ENCODE results near the gene RPL12.

RPL12 gene

DNA sequence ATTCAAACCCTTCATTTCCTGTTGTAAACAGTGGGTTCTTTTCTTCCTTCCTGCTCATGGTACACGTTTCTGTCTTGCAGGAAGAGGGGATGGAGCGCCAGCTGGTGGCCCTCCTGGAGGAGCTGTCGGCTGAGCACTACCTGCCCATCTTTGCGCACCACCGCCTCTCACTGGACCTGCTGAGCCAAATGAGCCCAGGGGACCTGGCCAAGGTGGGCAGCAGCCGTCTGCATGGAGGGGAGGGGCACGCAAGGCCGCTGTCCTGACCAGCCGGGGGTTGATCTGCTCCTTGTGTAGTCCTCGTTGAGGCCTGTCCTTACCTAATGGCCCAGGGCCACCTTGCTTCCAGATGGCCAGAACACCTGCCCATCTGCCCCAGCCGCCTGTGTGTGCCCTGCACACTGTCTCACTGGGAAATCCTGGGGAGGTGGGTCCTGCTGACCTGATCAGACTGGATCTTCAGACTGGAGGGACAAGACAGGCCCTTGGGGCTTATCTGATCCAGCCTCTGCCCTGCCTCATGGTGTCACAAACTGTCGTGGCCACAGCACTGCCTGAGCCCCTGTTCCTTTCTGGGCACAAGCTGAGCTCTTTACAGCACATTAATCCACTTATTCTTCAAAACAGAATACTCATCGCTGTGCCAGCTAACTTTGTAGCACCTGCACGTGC lies 44.8 kb upstream of the RPL12 start:
- CTCF ChIA-PET: interaction anchor here (1.1 kb wide), 1 partner anchor 15 kb away, joined by 3 read pairs; no protein-coding TSS in a partner anchor
- WGBS (ENCODE audit: insufficient coverage): 91% methylated on average over 14 of the region's 14 CpGs
- no peak overlapping the region for H3K4me3 ChIP-seq (ENCODE audit: control insufficient read depth in 1 of 7, extremely low read depth in 1 of 7, insufficient read depth in 4 of 7, low read depth in 2 of 7, low read length in 6 of 7)
- H3K27ac ChIP-seq (ENCODE audit: insufficient read depth in 1 of 2, low read depth in 1 of 2, low read length in 2 of 2, poor library complexity in 1 of 2, severe bottlenecking in 2 of 2): no peak overlapping the region
- no peaks in the 10 kb centered on the region for H3K27me3 ChIP-seq (replicated peaks in 2 of 5; ENCODE audit: control insufficient read depth in 4 of 5, insufficient read depth in 5 of 5, low read length in 4 of 5)
- DNase-seq: no peak
- H3K9me3 ChIP-seq (ENCODE audit: control extremely low read depth in 1 of 5, control insufficient read depth in 4 of 5, insufficient read depth in 2 of 5, low read depth in 1 of 5, low read length in 4 of 5): no peaks in the 10 kb centered on the region
- POLR2A ChIA-PET: no interaction called here
- no peaks in the 10 kb centered on the region for H3K4me1 ChIP-seq (ENCODE audit: control extremely low read depth in 1 of 4, control insufficient read depth in 4 of 4, insufficient read depth in 4 of 4, low read length in 3 of 4)
- H3K36me3 ChIP-seq (ENCODE audit: control insufficient read depth in 4 of 4, insufficient read depth in 4 of 4, low read length in 3 of 4): peaks cover 0 to 63% (median 46%) of the 10 kb centered on the region in 4 experiments

DNA sequence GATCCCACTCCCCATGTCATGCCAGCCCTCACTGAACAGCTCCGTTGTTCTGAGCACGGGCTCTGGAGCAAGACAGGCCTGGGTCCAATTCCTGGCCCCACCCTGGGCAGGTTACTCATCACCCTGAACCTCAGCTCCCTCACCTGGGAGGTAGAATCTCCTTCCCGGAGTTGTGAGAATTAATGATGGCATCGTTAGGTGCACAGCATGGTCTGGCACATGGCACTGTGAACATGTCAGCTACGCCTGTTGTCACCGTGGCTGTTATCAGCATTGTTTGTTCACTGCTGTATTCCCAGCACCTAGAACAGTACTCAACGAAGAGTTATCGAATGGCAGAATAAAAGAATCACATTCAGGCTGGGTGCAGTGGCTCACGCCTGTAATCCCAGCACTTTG lies 43.1 kb upstream of the RPL12 start:
- Histone ChIP-seq H3K4me1 (ENCODE audit: control extremely low read depth in 1 of 4, control insufficient read depth in 4 of 4, insufficient read depth in 4 of 4, low read length in 3 of 4) (no peaks in the 10 kb centered on the region), H3K36me3 (ENCODE audit: control insufficient read depth in 4 of 4, insufficient read depth in 4 of 4, low read length in 3 of 4) (peaks cover 0 to 74% (median 52%) of the 10 kb centered on the region in 4 experiments), H3K4me3 (ENCODE audit: control insufficient read depth in 1 of 7, extremely low read depth in 1 of 7, insufficient read depth in 4 of 7, low read depth in 2 of 7, low read length in 6 of 7) (no peak overlapping the region), H3K9me3 (ENCODE audit: control extremely low read depth in 1 of 5, control insufficient read depth in 4 of 5, insufficient read depth in 2 of 5, low read depth in 1 of 5, low read length in 4 of 5) (no peaks in the 10 kb centered on the region), H3K27ac (ENCODE audit: insufficient read depth in 1 of 2, low read depth in 1 of 2, low read length in 2 of 2, poor library complexity in 1 of 2, severe bottlenecking in 2 of 2) (no peak overlapping the region), H3K27me3 (replicated peaks in 2 of 5; ENCODE audit: control insufficient read depth in 4 of 5, insufficient read depth in 5 of 5, low read length in 4 of 5) (no peaks in the 10 kb centered on the region)
- ChIA-PET POLR2A (no interaction called here), CTCF (interaction anchor here (1.0 to 1.6 kb wide), 3 partner anchors 14 to 427 kb away, joined by 3 read pairs; no protein-coding TSS in a partner anchor)
- DNase-seq: no peak
- 100% methylated on average over 9 of the region's 9 CpGs for WGBS (ENCODE audit: insufficient coverage)

DNA sequence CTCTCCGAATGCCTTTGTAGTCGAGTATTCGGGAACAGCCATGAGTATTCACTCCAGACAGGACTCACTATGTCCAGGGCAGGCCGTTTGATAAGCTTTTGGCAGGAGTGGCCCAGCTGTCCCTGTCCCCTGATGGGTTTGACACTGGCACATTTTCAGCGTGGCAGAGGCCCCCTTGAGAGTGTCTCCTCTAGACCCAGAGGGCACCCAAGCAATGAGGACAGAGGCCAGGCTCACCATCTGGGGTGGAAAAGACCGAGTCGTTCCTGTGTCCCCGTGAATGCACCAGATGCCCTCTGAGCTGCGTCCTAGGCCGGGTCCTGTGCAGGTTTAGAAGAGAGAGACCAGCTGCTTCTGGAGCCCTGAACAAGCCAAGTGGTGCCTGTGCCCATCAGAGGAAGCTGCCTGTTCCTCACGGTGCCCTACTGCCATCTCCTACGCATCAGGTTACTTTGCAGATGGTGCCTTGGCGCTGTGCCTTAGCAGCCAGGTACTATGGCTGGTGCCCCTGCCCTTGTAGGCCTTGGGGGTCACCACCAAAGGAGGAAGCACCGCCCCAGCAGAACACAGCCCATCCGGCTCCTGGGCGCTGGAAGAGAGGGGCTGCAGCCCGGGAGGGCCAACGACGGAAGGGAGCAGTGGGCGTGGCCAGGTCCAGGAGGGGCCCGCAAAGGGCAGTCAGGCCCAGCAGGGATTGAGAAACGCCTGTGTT lies 42.5 kb upstream of the RPL12 start:
- Histone ChIP-seq H3K9me3 (ENCODE audit: control extremely low read depth in 1 of 5, control insufficient read depth in 4 of 5, insufficient read depth in 2 of 5, low read depth in 1 of 5, low read length in 4 of 5) (no peaks in the 10 kb centered on the region), H3K4me3 (ENCODE audit: control insufficient read depth in 1 of 7, extremely low read depth in 1 of 7, insufficient read depth in 4 of 7, low read depth in 2 of 7, low read length in 6 of 7) (no peak overlapping the region), H3K27ac (ENCODE audit: insufficient read depth in 1 of 2, low read depth in 1 of 2, low read length in 2 of 2, poor library complexity in 1 of 2, severe bottlenecking in 2 of 2) (no peak overlapping the region), H3K36me3 (ENCODE audit: control insufficient read depth in 4 of 4, insufficient read depth in 4 of 4, low read length in 3 of 4) (peaks cover 0 to 79% (median 55%) of the 10 kb centered on the region in 4 experiments), H3K27me3 (replicated peaks in 2 of 5; ENCODE audit: control insufficient read depth in 4 of 5, insufficient read depth in 5 of 5, low read length in 4 of 5) (no peaks in the 10 kb centered on the region), H3K4me1 (ENCODE audit: control extremely low read depth in 1 of 4, control insufficient read depth in 4 of 4, insufficient read depth in 4 of 4, low read length in 3 of 4) (no peaks in the 10 kb centered on the region)
- DNase-seq: no peak
- POLR2A ChIA-PET: no interaction called here
- CTCF ChIA-PET: interaction anchor here (0.8 to 1.6 kb wide), 3 partner anchors 10 to 85 kb away, joined by 3 read pairs; no protein-coding TSS in a partner anchor
- 96% methylated on average over 22 of the region's 22 CpGs for WGBS (ENCODE audit: insufficient coverage)

DNA sequence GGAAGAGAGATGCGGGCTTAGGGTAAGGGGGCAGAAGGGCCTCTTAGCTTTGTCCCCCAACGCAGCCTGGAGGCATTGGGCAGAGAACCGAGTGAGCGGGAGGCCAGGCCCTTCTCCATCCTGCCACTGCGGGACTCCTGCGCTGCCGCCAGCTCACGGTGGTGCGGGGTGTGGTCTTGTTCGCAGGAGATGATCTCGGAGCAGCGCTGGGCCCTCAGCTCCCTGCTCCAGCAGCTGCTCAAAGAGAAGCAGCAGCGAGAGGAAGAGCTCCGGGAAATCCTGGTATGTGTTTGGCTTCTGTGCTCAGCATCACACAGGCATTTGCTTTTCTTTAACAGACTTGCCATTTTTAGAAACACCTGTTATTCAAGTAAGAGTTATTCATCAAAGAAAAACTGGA lies 41.4 kb upstream of the RPL12 start:
- no peak for DNase-seq
- Histone ChIP-seq H3K9me3 (ENCODE audit: control extremely low read depth in 1 of 5, control insufficient read depth in 4 of 5, insufficient read depth in 2 of 5, low read depth in 1 of 5, low read length in 4 of 5) (no peaks in the 10 kb centered on the region), H3K27ac (ENCODE audit: insufficient read depth in 1 of 2, low read depth in 1 of 2, low read length in 2 of 2, poor library complexity in 1 of 2, severe bottlenecking in 2 of 2) (no peak overlapping the region), H3K27me3 (replicated peaks in 2 of 5; ENCODE audit: control insufficient read depth in 4 of 5, insufficient read depth in 5 of 5, low read length in 4 of 5) (no peaks in the 10 kb centered on the region), H3K4me1 (ENCODE audit: control extremely low read depth in 1 of 4, control insufficient read depth in 4 of 4, insufficient read depth in 4 of 4, low read length in 3 of 4) (no peaks in the 10 kb centered on the region), H3K4me3 (ENCODE audit: control insufficient read depth in 1 of 7, extremely low read depth in 1 of 7, insufficient read depth in 4 of 7, low read depth in 2 of 7, low read length in 6 of 7) (no peak overlapping the region), H3K36me3 (ENCODE audit: control insufficient read depth in 4 of 4, insufficient read depth in 4 of 4, low read length in 3 of 4) (peaks cover 0 to 78% (median 53%) of the 10 kb centered on the region in 4 experiments)
- ChIA-PET POLR2A (no interaction called here), CTCF (interaction anchor here (0.8 to 1.6 kb wide), 2 partner anchors 11 to 15 kb away, joined by 3 read pairs; no protein-coding TSS in a partner anchor)
- 97% methylated on average over 12 of the region's 14 CpGs for whole genome bisulfite sequencing (ENCODE audit: insufficient coverage)

DNA sequence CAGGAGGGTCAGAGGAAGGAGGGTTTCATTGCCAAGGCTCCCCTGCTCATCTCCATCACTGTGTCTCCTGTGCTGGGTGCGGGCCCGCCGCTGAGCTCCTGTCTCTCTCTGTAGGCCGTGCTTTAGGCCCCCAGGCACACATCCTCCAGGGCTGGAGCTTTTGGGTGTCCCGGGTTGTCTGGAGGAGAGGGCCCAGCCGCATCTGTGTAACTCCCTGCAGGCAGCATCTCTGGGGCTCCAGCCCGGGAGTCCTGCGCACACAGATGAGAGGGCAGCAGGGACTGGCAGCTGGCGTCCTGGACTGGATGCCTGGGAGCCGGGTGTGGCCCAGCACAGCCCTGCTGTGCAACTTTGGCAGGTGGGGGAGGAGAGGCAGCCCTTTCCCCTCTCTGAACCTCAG lies 40.3 kb upstream of the RPL12 start:
- no peaks in the 10 kb centered on the region for H3K9me3 ChIP-seq (ENCODE audit: control extremely low read depth in 1 of 5, control insufficient read depth in 4 of 5, insufficient read depth in 2 of 5, low read depth in 1 of 5, low read length in 4 of 5)
- no peak for DNase-seq
- no peaks in the 10 kb centered on the region for H3K4me1 ChIP-seq (ENCODE audit: control extremely low read depth in 1 of 4, control insufficient read depth in 4 of 4, insufficient read depth in 4 of 4, low read length in 3 of 4)
- 99% methylated on average over 9 of the region's 10 CpGs for WGBS (ENCODE audit: insufficient coverage)
- H3K27me3 ChIP-seq (replicated peaks in 2 of 5; ENCODE audit: control insufficient read depth in 4 of 5, insufficient read depth in 5 of 5, low read length in 4 of 5): no peaks in the 10 kb centered on the region
- no peak overlapping the region for H3K27ac ChIP-seq (ENCODE audit: insufficient read depth in 1 of 2, low read depth in 1 of 2, low read length in 2 of 2, poor library complexity in 1 of 2, severe bottlenecking in 2 of 2)
- no peak overlapping the region for H3K4me3 ChIP-seq (ENCODE audit: control insufficient read depth in 1 of 7, extremely low read depth in 1 of 7, insufficient read depth in 4 of 7, low read depth in 2 of 7, low read length in 6 of 7)
- peaks cover 0 to 76% (median 50%) of the 10 kb centered on the region in 4 experiments for H3K36me3 ChIP-seq (ENCODE audit: control insufficient read depth in 4 of 4, insufficient read depth in 4 of 4, low read length in 3 of 4)
- ChIA-PET CTCF (interaction anchor here (0.6 to 0.9 kb wide), 2 partner anchors 12 to 19 kb away, joined by 3 read pairs; no protein-coding TSS in a partner anchor), POLR2A (no interaction called here)

DNA sequence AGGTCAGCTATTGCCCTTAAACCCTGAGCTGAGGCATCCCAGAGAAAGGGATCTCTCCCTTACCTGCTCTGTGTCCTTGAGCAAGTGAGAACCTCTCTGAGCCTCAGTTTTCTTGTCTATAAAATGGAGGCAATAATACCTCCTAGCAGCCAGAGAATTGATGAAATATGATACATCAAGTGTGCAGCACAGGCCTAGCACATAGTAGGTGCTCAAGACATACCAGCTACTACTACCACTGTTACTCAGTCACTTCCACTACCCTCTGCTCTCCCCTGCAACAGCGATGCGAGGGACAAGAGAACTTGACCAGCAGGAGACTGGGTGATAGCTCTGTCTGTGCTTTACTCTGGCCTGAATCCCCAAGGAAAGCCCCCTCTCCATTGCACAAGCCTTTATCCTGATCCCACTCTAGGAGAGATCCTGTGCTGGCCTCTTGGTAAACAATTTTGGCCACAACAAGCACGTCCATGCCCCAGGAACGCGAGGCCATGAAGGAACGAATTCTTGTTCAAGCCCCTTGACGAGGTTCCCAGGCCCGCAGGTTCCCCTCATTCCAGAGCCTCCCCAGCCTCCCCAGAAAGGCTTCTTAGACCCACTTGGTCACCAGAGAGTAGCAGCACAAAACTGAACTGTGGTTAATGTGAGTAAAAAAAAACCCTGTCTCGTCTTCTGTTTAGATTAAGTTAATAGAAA lies 39.5 kb upstream of the RPL12 start:
- Histone ChIP-seq H3K4me1 (ENCODE audit: control extremely low read depth in 1 of 4, control insufficient read depth in 4 of 4, insufficient read depth in 4 of 4, low read length in 3 of 4) (no peaks in the 10 kb centered on the region), H3K36me3 (ENCODE audit: control insufficient read depth in 4 of 4, insufficient read depth in 4 of 4, low read length in 3 of 4) (peaks cover 0 to 76% (median 52%) of the 10 kb centered on the region in 4 experiments), H3K4me3 (ENCODE audit: control insufficient read depth in 1 of 7, extremely low read depth in 1 of 7, insufficient read depth in 4 of 7, low read depth in 2 of 7, low read length in 6 of 7) (no peak overlapping the region), H3K9me3 (ENCODE audit: control extremely low read depth in 1 of 5, control insufficient read depth in 4 of 5, insufficient read depth in 2 of 5, low read depth in 1 of 5, low read length in 4 of 5) (no peaks in the 10 kb centered on the region), H3K27me3 (replicated peaks in 2 of 5; ENCODE audit: control insufficient read depth in 4 of 5, insufficient read depth in 5 of 5, low read length in 4 of 5) (no peaks in the 10 kb centered on the region), H3K27ac (ENCODE audit: insufficient read depth in 1 of 2, low read depth in 1 of 2, low read length in 2 of 2, poor library complexity in 1 of 2, severe bottlenecking in 2 of 2) (no peak overlapping the region)
- POLR2A ChIA-PET: no interaction called here
- CTCF ChIA-PET: interaction anchor here (0.6 to 1.4 kb wide), 6 partner anchors 11 to 97 kb away, joined by 3 to 6 read pairs (median 4); no protein-coding TSS in a partner anchor
- no peak for DNase-seq
- WGBS (ENCODE audit: insufficient coverage): 92% methylated on average over 7 of the region's 9 CpGs
